Measurements from ENCODE around the gene MPL.

Gene MPL

GRCh38 chr1:43388613-43389012 lies 51.0 kb downstream of the MPL start:
- no peak for TF ChIP-seq SPI1 (IDR thresholded peaks at IDR 0.05; ENCODE audit: borderline replicate concordance, low read depth)
- DNase-seq (ENCODE audit: low read depth in 1 of 2, low spot score in 1 of 2), result peak in 1 of 2 experiments; percentile 34
- Histone ChIP-seq H3K4me3 (replicated peaks; ENCODE audit: insufficient read depth, low read length) (peak overlapping the region; percentile 95), H3K27me3 (ENCODE audit: insufficient read depth, poor library complexity, severe bottlenecking) (no peaks in the 10 kb centered on the region), H3K27ac (replicated peaks) (peak overlapping the region; percentile 86)

- DNase-seq (ENCODE audit: low read depth in 1 of 2, low spot score in 1 of 2), result peak; percentile 96
- TF ChIP-seq SPI1 (IDR thresholded peaks at IDR 0.05; ENCODE audit: borderline replicate concordance, low read depth) (peak; percentile 83; the same call in 1 of the 2 replicates), CTCF (IDR thresholded peaks at IDR 0.05; ENCODE audit: insufficient read depth, low read length) (no peak), POLR2AphosphoS5 (IDR thresholded peaks at IDR 0.05; ENCODE audit: low read depth) (peak; percentile 85; the same call in 1 of the 2 replicates), GABPA (IDR thresholded peaks at IDR 0.05; ENCODE audit: low read depth) (peak; percentile 93), REST (IDR thresholded peaks at IDR 0.05; ENCODE audit: insufficient replicate concordance, low read depth) (no peak)
- H3K27ac ChIP-seq (replicated peaks), result peak within 1 kb of the TSS; percentile 86
- H3K27me3 ChIP-seq (ENCODE audit: insufficient read depth, poor library complexity, severe bottlenecking), result no peaks in the 10 kb centered on the region
- peak within 1 kb of the TSS; percentile 95 for H3K4me3 ChIP-seq (replicated peaks; ENCODE audit: insufficient read depth, low read length)
Measured at GRCh38 chr1:43389326-43390313, 52.0 kb downstream of the MPL start, which contains the start of the genes MED8 and SZT2. Gene MED8 (minus strand): TSS chr1:43389800. CDS start chr1:43389764, 36 bp downstream. Gene SZT2 (plus strand): TSS chr1:43389899. CDS start chr1:43389969, 70 bp downstream.

- Histone ChIP-seq H3K27ac (replicated peaks) (no peak overlapping the region), H3K27me3 (ENCODE audit: insufficient read depth, poor library complexity, severe bottlenecking) (no peaks in the 10 kb centered on the region), H3K4me3 (replicated peaks; ENCODE audit: insufficient read depth, low read length) (no peak overlapping the region)
- no peak for DNase-seq (ENCODE audit: low read depth in 1 of 2, low spot score in 1 of 2)
- no peak for TF ChIP-seq REST (IDR thresholded peaks at IDR 0.05; ENCODE audit: insufficient replicate concordance, low read depth)
- no peak for TF ChIP-seq SPI1 (IDR thresholded peaks at IDR 0.05; ENCODE audit: borderline replicate concordance, low read depth)
- TF ChIP-seq CTCF (IDR thresholded peaks at IDR 0.05; ENCODE audit: insufficient read depth, low read length), result no peak
- no peak for TF ChIP-seq GABPA (IDR thresholded peaks at IDR 0.05; ENCODE audit: low read depth)
- no peak for TF ChIP-seq POLR2AphosphoS5 (IDR thresholded peaks at IDR 0.05; ENCODE audit: low read depth)
Measured at GRCh38 chr1:43392702-43393101, 55.1 kb downstream of the MPL start.

- H3K27me3 ChIP-seq (ENCODE audit: insufficient read depth, poor library complexity, severe bottlenecking), result no peaks in the 10 kb centered on the region
- TF ChIP-seq GABPA (IDR thresholded peaks at IDR 0.05; ENCODE audit: low read depth) (no peak), CTCF (IDR thresholded peaks at IDR 0.05; ENCODE audit: insufficient read depth, low read length) (no peak), POLR2AphosphoS5 (IDR thresholded peaks at IDR 0.05; ENCODE audit: low read depth) (no peak), SPI1 (IDR thresholded peaks at IDR 0.05; ENCODE audit: borderline replicate concordance, low read depth) (no peak), REST (IDR thresholded peaks at IDR 0.05; ENCODE audit: insufficient replicate concordance, low read depth) (no peak)
- no peak overlapping the region for H3K27ac ChIP-seq (replicated peaks)
- no peak for DNase-seq (ENCODE audit: low read depth in 1 of 2, low spot score in 1 of 2)
- H3K4me3 ChIP-seq (replicated peaks; ENCODE audit: insufficient read depth, low read length), result no peak overlapping the region
Measured at GRCh38 chr1:43395523-43395922, 57.9 kb downstream of the MPL start.

Measured in HL-60 (cell line).